HG02852 (cell line): Measurements from ENCODE around the gene OR2A5.
"Not testable (repeated sequence)": the region's sequence is repeated elsewhere in the genome, so short reads cannot be mapped to it uniquely, and the experiment has no call there.

Experiments
- ATAC-seq: cut with Tn5 transposase; IDR thresholded peaks from one replicate; pipeline ENCODE4 v1.9.1; 2021; ENCODE audit warnings: mild to moderate bottlenecking, moderate library complexity; ENCODE audit not compliant: unreplicated experiment

The OR2A5 gene

GRCh38 chr7:144032985-144033709 is 15.6 kb upstream of the OR2A5 start:
- no peak for ATAC-seq

GRCh38 chr7:144035385-144035784 is 13.4 kb upstream of the OR2A5 start:
- ATAC-seq: no peak

- no peak for ATAC-seq
Measured at GRCh38 chr7:144036302-144036885, 12.4 kb upstream of the OR2A5 start.

GRCh38 chr7:144037414-144038035 is 11.2 kb upstream of the OR2A5 start:
- ATAC-seq: no peak

- ATAC-seq: no peak
Measured at GRCh38 chr7:144038887-144039286, 9.9 kb upstream of the OR2A5 start.

- no peak for ATAC-seq
Measured at GRCh38 chr7:144049491-144049890, 743 bp downstream of the OR2A5 start.

- no peak for ATAC-seq
Measured at GRCh38 chr7:144050093-144050492, 1.3 kb downstream of the OR2A5 start.

GRCh38 chr7:144050884-144051283 is 2.1 kb downstream of the OR2A5 start:
- ATAC-seq: not testable (repeated sequence)

GRCh38 chr7:144057954-144058353 is 9.2 kb downstream of the OR2A5 start:
- no peak for ATAC-seq

- ATAC-seq: no peak
Measured at GRCh38 chr7:144063710-144064109, 15.0 kb downstream of the OR2A5 start.

GRCh38 chr7:144069511-144069910 is 20.8 kb downstream of the OR2A5 start, which contains the start of gene OR2A25:
Gene OR2A25 (plus strand): TSS chr7:144069811. CDS start chr7:144074220, 4,409 bp downstream.
- no peak for ATAC-seq

- ATAC-seq: no peak
Measured at GRCh38 chr7:144069953-144070352, 21.2 kb downstream of the OR2A5 start.

- ATAC-seq: no peak
Measured at GRCh38 chr7:144074374-144074773, 25.6 kb downstream of the OR2A5 start.

GRCh38 chr7:144085978-144086377 is 37.2 kb downstream of the OR2A5 start, which contains the start of gene OR2A12:
Gene OR2A12 (plus strand): TSS chr7:144086278. CDS start chr7:144095108, 8,830 bp downstream.
- no peak for ATAC-seq

- no peak for ATAC-seq
Measured at GRCh38 chr7:144086730-144087129, 38.0 kb downstream of the OR2A5 start.

GRCh38 chr7:144087230-144087629 is 38.5 kb downstream of the OR2A5 start:
- no peak for ATAC-seq

GRCh38 chr7:144090667-144091066 is 41.9 kb downstream of the OR2A5 start:
- ATAC-seq: no peak

- ATAC-seq: no peak
Measured at GRCh38 chr7:144098776-144099175, 50.0 kb downstream of the OR2A5 start.

- ATAC-seq: no peak
Measured at GRCh38 chr7:144100607-144101006, 51.9 kb downstream of the OR2A5 start.

- no peak for ATAC-seq
Measured at GRCh38 chr7:144102041-144102440, 53.3 kb downstream of the OR2A5 start.

- ATAC-seq: no peak
Measured at GRCh38 chr7:144105211-144105610, 56.5 kb downstream of the OR2A5 start.
